ENCODE results near the gene GNAI1. TPM values are rescaled to one million over a fixed set of nuclear protein-coding genes. Genes with fewer than 3 reads are reported as not detected.

Gene GNAI1
- polyA plus RNA-seq, 1 donor: 112 TPM

DNA sequence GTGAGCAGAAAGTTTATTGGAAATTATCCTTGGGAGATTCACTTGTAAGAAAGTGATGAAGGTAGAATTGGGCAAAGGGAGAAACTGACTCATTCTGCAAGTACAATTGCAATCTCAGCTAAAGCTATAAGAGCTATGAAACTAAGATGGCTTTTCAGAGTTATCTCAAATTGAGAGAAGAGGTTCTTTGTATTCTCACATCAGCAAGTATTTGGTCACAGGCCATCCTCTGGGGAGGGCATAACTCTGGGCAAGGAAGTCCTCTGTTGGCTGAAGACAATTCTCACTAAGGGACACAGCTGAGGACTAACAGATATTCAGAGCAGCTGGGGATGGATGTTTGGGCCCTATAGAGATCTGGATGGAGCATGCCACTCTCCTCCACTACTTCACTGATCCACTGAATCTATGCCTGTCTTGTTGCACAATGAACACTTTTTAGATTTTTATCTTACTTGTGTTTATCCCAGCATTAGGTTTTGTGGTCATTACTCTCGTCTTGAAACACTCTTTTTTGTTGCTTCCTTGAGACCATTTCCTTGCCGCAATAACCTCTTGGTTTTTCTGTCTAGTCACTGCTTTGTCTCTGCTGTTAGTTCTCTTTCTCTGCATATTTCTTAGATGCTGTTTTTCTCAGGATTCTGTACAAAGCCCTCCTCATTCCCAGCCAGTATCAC lies 115.1 kb downstream of the GNAI1 start:
- DNase-seq: no peak

DNA sequence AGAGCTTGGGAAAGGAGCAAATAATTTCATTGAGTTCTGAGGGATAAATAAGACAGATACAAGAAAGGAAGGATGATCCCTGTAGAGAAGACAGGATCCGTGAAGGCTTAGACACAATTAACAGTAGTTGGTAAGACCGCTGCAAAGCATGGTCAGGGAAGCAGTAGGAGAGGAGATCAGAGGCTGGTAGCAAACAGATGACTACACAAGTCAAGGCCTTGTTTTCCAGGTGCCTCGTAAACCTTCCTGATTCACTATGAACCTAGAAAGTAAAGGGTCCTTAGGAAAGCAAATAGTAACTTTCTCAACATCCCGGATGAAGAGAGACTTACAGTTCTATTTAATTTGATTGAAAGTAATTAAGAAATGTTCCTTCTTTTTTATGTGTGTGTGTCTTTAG lies 118.6 kb downstream of the GNAI1 start:
- no peak for DNase-seq

DNA sequence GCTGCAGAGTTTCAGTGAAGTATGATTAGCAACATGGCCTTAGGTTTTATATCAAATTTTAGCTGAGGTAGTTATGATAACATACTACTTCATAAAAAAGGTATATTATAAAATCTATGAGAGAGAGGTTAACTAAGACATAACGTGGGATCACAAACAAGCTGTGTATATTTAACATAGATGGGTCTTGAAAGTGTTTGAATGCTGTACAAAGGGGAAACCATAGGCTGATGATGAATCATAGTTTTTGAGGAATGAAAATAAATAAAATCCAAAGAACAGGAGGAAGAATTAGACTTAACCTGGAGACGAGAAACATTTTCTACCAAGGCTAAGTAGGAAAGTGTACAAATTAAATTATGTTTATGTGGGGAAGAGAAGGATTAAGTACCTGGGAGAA lies 119.0 kb downstream of the GNAI1 start:
- DNase-seq: no peak

DNA sequence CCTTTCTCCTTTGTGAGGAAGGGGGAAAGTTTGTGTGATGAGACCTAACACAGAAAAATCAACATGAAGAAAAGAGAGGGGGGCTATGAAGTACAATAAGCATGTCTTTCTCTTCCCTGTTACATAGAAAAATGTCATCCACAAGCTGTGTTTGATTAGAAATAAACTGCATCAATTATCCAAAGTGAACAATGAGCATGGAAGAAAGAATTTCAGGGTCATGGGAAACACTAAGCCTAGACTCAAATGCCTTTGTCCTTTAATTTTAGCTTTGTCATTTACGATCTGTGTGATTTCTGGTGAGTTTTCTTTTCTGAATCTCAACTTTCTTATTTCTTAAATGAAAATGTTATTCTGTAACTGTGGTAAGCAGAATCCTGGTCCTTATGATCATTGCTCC lies 121.0 kb downstream of the GNAI1 start:
- no peak for DNase-seq

DNA sequence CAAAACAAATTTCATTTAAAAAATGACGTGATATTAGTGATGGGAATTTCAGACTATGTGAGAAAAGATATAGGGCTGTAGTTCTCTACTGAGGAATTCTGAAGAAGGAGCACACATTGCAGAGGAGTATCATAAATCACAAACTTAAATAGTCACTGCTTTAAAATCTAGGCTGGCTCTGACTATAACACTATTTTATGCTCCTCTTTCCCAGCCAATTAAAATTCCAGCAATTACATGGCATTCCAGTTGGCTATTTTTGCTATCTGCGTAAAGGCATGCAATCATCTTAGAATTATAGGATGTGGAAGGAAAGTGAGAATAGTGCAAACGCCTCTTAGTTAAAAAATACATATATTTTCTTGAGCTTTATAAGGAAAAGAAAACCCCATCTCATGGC lies 123.1 kb downstream of the GNAI1 start:
- DNase-seq: no peak

DNA sequence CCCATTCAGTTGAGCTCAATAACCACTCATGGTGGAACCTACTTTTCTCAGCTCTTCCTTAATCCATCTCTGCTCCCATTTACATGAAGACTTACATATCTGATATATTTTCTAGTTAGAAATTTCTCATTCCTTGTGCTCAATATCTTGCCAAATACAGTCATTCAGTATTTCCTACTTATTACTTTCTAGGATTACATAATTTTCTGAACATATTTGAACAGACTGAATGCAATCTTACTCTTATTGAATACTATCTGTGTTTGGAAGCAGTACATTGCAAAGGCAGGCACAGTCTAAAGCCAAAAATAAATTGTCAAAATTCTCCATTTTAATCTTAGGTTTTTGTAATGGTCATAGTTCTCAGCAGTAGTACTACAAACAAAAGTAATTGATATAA lies 126.0 kb downstream of the GNAI1 start:
- no peak for DNase-seq

DNA sequence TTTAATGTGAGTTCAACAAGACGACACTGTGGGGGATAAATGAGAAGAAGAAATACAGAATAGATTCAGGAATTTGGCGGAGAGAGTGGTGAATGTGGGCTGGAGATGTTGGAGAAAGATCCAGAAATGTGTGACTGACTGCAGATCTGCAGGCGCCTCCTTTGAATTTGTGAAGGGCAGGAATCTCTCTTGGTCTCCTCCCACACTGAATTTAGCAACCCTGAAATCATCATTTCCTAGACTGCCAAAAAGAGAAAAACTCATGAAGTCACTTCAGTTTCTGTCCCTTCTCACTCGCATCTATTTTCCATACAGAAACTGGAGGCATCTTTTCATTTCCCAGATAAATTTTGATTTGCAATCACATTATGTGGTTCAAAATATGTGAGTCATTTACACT lies 128.7 kb downstream of the GNAI1 start:
- DNase-seq: no peak

DNA sequence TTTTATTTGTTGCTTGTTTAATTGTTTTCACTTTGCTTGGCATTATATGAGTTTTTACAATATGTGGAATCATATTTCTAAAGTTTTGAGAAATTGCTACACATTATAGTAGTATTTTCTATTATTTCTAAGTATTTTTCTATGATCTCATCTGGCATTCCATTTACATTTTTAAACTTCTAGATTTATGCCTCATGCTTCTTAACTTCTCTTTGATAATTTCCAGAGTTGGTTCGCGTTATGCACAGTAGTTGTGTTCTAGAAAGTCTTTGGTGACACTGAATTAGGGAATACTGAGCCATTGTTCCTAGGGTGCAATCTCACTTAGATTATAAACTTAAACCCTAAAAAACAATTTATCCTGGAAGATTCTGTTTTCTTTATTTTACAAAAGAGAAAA lies 129.2 kb downstream of the GNAI1 start:
- no peak for DNase-seq

DNA sequence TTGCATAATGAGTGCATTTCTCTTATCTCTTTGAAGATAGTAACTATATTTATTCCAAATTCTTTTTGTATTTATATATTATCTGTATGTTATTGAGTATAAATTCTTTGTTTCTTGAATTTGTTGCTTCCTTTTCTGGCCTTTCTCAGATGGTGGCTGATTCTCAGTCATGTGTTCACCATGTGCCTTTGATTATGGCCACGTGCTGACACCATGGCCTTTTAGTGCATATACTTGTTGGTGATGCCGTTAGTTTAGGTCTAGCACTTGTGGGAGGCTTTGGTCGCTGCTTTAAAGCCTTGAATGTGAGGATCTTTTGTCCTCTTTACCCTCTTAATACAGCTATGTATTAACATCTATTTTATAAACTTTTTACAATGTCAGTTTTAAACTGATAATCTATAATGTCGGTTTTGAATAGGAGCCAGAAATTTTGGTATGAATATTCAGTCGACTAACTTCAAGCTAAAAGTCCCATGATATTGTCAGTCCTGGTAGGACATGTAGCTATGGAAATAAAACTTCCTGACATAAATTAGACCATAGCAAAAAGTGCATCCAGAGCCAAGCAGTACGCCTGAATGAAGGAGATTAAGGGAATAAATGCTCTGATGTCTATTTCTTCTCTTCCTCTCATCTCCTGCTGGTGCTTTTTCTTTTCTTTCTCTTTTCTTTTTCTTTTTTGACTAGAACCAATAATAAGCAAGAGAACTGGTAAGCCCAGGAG lies 130.3 kb downstream of the GNAI1 start:
- no peak for DNase-seq

DNA sequence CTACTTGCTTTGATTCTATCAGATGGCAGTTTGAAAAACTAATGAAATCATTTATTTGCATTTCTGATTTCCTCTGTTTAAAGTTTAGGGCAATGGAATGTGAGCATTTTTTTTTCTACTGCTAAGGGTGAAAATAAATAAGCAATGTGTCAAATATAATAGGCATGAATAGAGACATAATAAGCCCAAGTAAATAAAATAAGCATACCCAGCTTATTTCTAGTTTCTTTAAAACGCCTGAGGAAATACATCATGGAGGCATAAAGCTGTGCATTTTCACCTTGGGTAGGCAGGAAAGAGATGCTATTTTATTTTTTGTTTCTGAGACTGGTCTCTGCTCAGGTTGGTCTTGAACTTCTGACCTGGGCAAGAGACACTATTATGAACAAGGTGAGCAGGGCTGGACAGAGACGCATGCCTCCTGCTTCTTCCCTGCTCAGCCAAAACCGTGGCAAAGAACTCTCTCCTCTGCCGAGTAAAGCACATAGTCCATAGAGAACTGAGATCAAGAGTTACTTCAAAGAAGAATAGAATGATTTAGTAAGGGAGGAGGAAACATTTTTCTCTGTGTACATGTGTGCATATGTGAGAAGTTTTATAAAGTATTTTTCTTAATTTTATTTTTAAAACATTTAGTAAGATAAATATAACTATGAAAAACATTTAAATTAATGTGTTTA lies 138.1 kb downstream of the GNAI1 start:
- no peak for DNase-seq

DNA sequence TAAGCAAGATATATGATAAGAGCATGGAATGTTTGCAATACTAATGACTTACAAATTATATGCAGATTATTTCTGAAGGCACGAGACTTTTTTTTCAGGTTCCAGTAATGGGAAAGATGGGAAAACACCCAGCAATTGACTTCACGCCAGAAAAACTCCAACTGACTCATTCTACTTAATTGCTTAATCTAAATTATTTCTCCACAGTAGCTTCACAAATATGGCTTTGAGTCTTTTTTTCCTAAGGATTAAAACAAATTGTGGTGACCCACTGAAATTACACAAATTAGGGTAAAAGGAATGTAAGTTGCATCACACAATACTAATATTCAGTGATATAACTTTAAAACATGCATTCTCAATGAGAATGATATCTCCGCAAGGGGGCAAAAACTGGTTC lies 138.7 kb downstream of the GNAI1 start:
- no peak for DNase-seq

DNA sequence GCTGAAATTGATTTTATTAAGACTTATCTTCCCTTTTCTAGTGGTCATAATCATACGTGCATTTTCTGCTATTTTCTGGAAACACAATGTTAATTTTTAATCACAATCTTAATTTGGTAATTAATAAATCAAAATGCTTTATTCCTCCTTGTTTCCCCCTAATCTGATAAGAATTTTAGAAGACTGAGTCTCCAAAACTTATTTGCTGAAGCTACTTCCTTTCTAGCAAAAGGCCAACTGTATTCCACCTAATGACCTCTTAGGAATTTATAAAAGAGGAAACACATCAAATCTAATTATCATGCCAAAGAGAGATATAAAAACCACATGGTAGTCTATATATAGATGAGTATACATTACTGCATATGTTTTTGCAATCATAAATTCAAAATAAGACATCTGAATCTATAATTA lies 140.6 kb downstream of the GNAI1 start:
- DNase-seq: no peak
